Cardiac septum (tissue), 1 donor: ENCODE data around the gene FADS1. TPM values are rescaled to one million over a fixed set of nuclear protein-coding genes. Genes with fewer than 3 reads are reported as not detected.

Source experiments
- DNase-seq: peaks from one replicate; pipeline ENCODE4 v3.0.0-alpha.2; 2020; ENCODE audit warnings: low spot score
- intact Hi-C: fragments of 100-400 bp; cut with DNase I; formaldehyde crosslinking; loops from one replicate; pipeline ENCODE4 v1.14.0; 2022
- total RNA-seq: library from RNA; stranded (reverse); fragmentation: NEBNext Ultra II Directional; extraction: Animal tissue kit (Norgen Biotek cat#: 25700); gene quantifications from one replicate; pipeline ENCODE4 v1.2.1, GENCODE V29; 2021
- donor health status: DM: no; HTN: no; CAD: no.

Gene FADS1
- total RNA-seq, 1 donor from 2014 or later = 34.0 TPM

DNA sequence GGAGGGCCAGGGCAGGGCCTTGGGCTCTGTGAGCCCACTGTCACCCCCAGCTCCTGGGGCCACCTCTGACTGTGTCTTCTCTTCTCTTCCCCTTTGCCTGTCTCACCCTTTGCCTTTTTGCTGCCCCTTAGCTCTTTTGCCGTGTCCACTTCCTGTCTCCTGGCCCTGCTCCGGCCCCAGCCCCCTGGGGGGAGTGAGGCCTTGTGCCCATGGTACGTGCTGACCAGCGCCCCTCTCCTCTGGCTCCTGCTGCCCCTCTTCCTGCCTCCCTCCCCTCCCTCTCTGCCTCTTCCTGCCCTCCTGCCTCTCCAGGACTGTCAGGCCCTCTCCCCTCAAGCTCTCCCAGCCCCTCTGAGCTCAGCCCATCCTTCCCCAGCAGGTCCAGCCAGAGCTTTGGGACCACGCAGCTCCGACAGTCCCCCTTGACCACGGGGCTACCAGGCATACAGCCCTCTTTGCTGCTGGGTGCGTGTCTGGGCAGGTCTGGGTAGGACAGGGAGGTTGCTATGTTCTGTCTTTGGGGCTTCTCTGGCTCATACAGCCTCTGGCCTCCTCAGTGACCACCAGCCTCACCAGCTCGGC lies 36.1 kb downstream of the FADS1 start:
- DNase-seq = no peak
- intact Hi-C loops = no loop called here

- intact Hi-C loops = no loop called here
Measured at GRCh38 chr11:61779666-61780525, 36.9 kb downstream of the FADS1 start.

DNA sequence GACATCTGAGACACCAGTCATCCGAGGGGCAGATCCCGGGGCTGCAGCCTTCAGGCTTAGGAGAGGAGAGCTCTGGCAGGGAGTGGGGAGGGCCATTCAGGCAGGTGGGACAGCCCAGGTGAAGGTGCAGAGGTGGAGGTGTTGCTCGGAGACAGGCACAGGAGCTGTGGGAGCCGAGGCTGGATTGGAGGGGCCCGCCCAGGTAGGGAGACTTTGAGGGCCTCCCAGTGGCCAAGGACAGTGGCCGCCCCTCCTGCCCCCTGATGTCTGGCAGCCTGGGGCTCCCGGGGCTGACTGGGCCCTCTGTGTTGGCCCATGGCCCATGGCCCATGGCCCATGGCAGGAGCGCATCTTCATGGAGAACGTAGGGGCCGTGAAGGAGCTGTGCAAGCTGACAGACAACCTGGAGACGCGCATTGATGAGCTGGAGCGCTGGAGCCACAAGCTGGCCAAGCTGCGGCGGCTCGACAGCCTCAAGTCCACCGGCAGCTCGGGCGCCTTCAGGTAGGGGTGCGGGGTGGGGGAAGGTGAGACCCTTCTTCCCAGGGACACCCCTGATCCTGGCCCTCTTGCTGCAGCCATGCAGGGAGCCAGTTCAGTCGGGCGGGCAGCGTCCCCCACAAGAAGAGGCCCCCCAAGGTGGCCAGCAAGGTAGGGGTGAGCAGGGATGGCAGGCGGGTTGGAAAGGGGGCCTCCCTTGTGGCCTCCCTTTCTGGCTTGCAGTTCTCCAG lies 37.7 kb downstream of the FADS1 start:
- no peak for DNase-seq
- intact Hi-C loops = no loop called here

More at GRCh38 chr11:61779666-61780525, 36.9 kb downstream of the FADS1 start:
- no peak for DNase-seq

- intact Hi-C loops = no loop called here
- no peak for DNase-seq
Measured at GRCh38 chr11:61778357-61778886, 38.4 kb downstream of the FADS1 start.

DNA sequence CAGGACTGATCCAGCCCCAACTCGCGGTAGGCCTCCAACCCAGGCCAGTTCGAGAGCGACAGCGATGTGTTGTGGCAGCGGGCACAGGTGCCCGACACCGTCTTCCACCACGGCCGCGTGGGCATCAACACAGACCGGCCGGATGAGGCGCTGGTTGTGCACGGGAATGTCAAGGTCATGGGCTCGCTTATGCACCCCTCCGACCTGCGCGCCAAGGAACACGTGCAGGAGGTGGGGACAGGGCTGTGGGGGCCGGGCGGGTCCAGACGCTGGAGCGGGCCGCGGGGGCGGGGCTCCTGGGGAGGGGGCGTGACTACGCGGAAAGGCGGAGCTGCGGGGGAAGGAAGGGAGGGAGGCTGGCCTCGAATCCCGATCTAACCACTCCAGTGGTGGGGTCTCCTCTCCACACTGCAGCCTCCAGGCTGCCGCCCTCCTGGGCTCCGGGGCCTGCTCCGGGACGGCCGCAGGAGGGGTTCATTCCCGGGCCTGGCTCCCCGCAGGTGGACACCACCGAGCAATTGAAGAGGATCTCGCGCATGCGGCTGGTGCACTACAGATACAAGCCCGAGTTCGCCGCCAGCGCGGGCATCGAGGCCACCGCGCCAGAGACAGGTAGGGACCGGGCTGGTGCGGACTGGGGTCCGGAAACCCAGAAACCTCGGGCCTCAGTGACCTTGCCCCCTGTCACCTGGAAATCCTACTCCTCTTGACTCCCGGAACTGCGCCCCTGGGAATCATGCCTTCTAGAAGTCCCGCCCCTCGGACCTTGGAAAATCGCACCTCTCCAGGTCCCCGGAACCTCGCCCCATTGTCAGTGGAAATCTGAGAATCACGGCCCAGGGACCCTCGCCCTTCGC lies 39.3 kb downstream of the FADS1 start:
- intact Hi-C loops = no loop called here
- DNase-seq = peak; percentile 81

DNA sequence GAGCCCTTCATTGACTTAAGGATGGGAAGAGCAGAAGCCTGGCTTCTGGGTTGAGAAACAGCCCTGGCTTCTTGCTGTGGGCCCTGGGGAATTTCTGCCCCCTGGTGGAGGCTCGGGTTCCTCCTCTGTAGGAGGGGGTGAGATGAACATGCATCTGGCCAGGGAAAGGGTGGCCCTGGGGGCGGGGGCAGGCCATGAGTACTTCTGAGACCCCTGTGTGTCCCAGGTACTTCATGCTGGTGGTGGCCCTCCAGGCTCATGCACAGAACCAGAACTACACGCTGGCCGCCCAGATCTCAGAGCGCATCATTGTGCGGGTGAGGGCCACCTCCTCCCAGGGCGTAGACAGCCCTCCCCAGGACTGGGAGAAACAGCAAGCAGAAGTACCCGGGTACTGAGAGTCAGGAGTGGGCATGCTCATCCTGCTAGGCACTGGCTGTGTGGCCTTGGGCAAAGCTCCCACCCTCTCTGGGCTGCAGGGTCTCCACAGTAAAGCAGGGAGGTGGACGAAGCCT lies 40.2 kb downstream of the FADS1 start:
- intact Hi-C loops = no loop called here
- no peak for DNase-seq

DNA sequence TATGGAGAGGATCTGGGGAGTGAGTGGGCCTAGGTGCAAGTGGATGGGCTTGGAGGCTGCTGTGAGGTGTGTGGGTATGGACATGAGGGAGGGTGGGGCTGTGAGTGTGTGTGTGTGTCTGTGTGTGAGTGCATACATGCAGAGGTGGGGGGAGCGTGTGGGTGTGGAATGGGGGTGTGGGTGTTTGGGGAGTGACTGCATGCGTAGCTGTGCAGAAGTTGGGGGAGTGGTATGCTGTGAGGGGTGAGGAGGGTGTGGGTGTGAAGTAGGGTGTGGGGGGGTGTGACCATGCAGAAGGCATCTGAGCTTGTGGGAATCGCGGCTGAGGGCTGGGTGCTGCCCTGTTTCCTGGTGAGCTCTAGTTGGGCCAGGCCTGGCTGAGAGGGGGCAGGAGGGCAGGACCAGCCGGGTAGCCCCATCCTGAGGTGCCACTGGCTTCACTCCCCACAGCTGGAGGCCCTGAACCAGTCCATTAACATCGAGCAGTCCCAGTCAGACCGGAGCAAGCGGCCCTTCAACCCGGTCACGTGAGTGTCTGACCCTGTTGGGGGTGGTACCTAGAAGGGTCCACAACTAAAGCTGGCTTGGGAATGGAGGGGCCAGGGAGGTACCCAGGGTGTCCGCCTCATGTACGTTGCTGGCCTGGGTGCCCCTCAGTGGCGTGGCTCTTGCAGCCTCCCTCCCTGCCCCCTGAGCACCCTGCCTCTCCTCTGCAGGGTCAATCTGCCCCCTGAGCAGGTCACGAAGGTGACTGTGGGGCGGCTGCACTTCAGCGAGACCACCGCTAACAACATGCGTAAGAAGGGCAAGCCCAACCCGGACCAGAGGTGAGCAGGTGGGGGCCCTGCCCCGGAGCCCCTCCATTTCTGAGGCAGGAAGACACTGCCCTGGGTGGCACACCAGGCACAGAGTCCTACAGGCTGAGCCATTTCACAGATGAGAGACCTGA lies 40.9 kb downstream of the FADS1 start:
- DNase-seq = no peak

DNA sequence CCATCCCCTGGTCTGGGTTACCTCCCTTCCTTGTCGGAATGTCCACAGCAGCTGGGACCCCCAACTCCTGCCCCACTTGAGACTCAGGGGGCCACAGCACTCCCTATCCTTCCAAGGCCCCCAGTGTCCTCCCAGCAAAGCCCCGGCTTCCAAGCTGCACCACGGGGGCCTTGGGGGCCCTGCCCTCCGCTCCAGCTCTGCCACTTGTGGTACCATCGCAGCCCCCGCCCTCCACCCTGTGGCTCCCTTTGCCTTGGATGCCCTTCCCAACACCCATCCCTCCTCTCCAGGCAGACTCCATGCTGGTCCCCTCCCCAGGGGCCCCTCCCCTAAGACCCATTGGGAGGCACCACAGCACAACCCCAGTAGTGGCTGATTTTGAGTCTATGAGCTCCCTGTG lies 41.7 kb downstream of the FADS1 start:
- intact Hi-C loops = no loop called here
- no peak for DNase-seq

More for the DNA sequence above, 40.9 kb downstream of the FADS1 start:
- intact Hi-C loops = no loop called here

- DNase-seq = no peak
- intact Hi-C loops = no loop called here
Measured at GRCh38 chr11:61774411-61774810, 42.4 kb downstream of the FADS1 start.

GRCh38 chr11:61773809-61774208 lies 43.0 kb downstream of the FADS1 start:
- intact Hi-C loops = no loop called here
- DNase-seq = no peak

- no peak for DNase-seq
- intact Hi-C loops = no loop called here
Measured at GRCh38 chr11:61773356-61773755, 43.4 kb downstream of the FADS1 start.

DNA sequence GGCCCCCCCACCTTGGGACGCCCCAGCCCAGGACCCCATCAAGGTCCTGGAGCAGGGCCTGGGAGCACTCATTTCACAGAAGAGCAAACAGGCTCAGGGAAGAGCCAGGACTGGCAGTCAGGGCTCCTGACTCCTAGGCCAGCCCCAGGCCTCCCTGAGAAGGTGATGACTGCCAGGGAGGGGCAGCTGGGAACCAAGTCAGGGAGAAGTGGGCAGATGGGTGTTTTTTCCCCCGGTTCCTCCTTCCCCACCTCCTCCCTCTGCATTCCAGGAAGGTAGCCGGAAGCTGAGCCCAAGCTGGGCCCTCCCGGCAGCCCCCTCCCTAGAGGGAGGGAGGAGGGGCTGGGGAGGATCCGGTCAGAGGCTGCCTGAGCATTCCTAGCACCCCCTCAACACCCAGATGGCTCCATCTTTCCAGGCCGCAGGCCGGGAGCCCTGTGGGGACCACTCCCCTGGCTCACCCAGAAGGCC lies 44.8 kb downstream of the FADS1 start:
- intact Hi-C loops = no loop called here
- no peak for DNase-seq

DNA sequence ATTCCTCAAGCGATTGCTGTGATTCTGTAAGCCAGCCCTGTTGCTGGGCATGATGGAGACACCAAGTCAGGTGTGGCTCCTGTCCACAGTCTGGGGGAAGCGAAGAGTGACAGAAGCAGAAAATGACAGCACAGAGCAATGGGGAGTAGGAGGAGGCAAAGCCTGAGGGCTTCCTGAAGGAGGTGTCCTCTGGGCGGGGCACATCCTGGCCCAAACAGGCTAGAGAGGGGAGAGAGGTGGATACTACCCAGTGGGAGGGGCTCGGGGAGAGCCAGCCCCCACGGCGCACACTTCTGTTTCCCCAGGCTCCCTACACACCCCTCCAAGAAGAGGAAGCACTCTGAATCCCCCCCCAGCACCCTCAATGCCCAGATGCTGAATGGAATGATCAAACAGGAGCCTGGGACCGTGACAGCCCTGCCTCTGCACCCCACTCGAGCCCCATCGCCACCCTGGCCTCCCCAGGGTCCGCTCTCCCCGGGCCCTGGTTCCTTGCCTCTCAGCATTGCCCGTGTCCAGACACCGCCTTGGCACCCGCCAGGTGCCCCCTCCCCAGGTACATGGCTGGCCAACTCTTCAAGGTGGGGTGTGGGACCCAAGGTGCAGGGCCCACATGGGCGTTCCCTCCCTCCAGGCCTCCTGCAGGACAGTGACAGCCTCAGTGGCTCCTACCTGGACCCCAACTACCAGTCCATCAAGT lies 45.5 kb downstream of the FADS1 start:
- no peak for DNase-seq

GRCh38 chr11:61769946-61770683 lies 46.7 kb downstream of the FADS1 start:
- intact Hi-C loops = no loop called here
- DNase-seq = no peak

More for the DNA sequence above, 45.5 kb downstream of the FADS1 start:
- intact Hi-C loops = no loop called here

GRCh38 chr11:61769169-61769920 lies 47.5 kb downstream of the FADS1 start:
- intact Hi-C loops = no loop called here
- DNase-seq = no peak
